GM19438 (cell line): Measurements from ENCODE around the gene RAB20.
A peak's percentile ranks its signal among the peaks of the same experiment; 100 is the strongest.
"Not testable (repeated sequence)": the region's sequence is repeated elsewhere in the genome, so short reads cannot be mapped to it uniquely, and the experiment has no call there.

Experiments
- ATAC-seq: cut with Tn5 transposase; IDR thresholded peaks from one replicate; pipeline ENCODE4 v1.9.1; 2021; ENCODE audit warnings: low read depth; ENCODE audit not compliant: unreplicated experiment

RAB20 gene

GRCh38 chr13:110561344-110562035, at the start of gene RAB20:
Gene RAB20, minus strand, starts transcription at chr13:110561722. Its CDS starts 203 bp downstream, at chr13:110561519.
- ATAC-seq = peak; percentile 73

- no peak for ATAC-seq
These were observed 49.6 kb upstream of the RAB20 start for GRCh38 chr13:110610955-110611595.

GRCh38 chr13:110607675-110608224, 46.2 kb upstream of the RAB20 start:
- ATAC-seq = no peak

GRCh38 chr13:110606281-110606680, 44.8 kb upstream of the RAB20 start:
- not testable (repeated sequence) for ATAC-seq

- ATAC-seq = no peak
These were observed 43.6 kb upstream of the RAB20 start for GRCh38 chr13:110605132-110605531.

- no peak for ATAC-seq
These were observed 39.5 kb upstream of the RAB20 start for GRCh38 chr13:110600980-110601379.

- ATAC-seq = no peak
These were observed 38.8 kb upstream of the RAB20 start for GRCh38 chr13:110600261-110600819.

- ATAC-seq = no peak
These were observed 35.6 kb upstream of the RAB20 start for GRCh38 chr13:110597041-110597689.

- peak; percentile 76 for ATAC-seq
These were observed 32.1 kb upstream of the RAB20 start for GRCh38 chr13:110593430-110594130.

- ATAC-seq = no peak
These were observed 31.1 kb upstream of the RAB20 start for GRCh38 chr13:110592665-110593064.

GRCh38 chr13:110590577-110590976, 29.1 kb upstream of the RAB20 start:
- ATAC-seq = no peak

GRCh38 chr13:110589793-110590390, 28.4 kb upstream of the RAB20 start:
- ATAC-seq = no peak

GRCh38 chr13:110583178-110583865, 21.8 kb upstream of the RAB20 start:
- no peak for ATAC-seq

- no peak for ATAC-seq
These were observed 21.0 kb upstream of the RAB20 start for GRCh38 chr13:110582421-110582954.

- no peak for ATAC-seq
These were observed 20.1 kb upstream of the RAB20 start for GRCh38 chr13:110581506-110582185.

GRCh38 chr13:110580800-110581199, 19.3 kb upstream of the RAB20 start:
- no peak for ATAC-seq

- no peak for ATAC-seq
These were observed 16.8 kb upstream of the RAB20 start for GRCh38 chr13:110578363-110578762.

- no peak for ATAC-seq
These were observed 15.4 kb upstream of the RAB20 start for GRCh38 chr13:110576736-110577476.
